ENCODE measurements around the gene RPS15A. TPM values are rescaled to one million over a fixed set of nuclear protein-coding genes. Genes with fewer than 3 reads are reported as not detected.

RPS15A gene
- total RNA-seq, 1 donor from 2014 or later, result 3,107 TPM

DNA sequence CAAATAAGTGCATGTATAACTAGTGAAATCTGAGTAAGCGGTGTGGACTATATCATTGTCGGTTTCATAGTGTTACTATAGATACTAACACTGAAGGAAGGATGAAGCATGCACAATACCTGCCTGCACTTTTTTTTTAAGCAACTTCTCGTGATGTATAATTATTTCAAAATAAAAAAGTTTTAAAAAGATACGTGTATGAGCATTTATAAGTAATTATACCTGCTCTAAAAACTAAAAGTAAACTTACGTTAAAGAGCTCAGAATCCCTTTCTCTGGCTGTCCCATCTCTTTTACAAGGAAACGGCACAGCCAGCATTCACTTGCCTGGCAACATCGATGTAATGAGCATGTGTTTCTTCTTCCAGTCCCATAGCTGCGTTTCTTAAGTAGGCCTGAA lies 42.5 kb upstream of the RPS15A start:
- TF ChIP-seq, protein P1, sequence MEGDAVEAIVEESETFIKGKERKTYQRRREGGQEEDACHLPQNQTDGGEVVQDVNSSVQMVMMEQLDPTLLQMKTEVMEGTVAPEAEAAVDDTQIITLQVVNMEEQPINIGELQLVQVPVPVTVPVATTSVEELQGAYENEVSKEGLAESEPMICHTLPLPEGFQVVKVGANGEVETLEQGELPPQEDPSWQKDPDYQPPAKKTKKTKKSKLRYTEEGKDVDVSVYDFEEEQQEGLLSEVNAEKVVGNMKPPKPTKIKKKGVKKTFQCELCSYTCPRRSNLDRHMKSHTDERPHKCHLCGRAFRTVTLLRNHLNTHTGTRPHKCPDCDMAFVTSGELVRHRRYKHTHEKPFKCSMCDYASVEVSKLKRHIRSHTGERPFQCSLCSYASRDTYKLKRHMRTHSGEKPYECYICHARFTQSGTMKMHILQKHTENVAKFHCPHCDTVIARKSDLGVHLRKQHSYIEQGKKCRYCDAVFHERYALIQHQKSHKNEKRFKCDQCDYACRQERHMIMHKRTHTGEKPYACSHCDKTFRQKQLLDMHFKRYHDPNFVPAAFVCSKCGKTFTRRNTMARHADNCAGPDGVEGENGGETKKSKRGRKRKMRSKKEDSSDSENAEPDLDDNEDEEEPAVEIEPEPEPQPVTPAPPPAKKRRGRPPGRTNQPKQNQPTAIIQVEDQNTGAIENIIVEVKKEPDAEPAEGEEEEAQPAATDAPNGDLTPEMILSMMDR (IDR thresholded peaks at IDR 0.05; ENCODE audit: insufficient read depth, low read length, poor library complexity, severe bottlenecking), result no peak
- no peaks in the 10 kb centered on the region for H3K36me3 ChIP-seq (ENCODE audit: control insufficient read depth, insufficient read depth, low read length)

DNA sequence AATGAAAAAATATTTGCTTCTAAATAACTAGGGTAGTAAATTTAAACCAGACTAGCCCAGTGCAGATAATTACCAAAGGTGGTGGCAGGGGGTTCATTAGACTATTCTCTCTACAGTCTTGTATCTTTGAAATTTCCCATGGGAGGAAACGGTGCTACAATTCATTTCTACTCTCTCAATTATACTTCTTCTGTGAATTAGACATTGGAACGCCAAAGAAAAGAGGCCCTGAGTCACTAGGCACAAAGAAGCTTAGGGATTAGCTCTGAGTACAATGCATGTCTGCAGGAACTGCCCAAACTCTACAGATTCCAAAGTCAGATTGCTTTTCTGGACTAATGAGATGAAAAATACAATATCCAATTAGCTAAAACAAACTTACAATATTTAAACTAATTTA lies 41.9 kb upstream of the RPS15A start:
- TF ChIP-seq, protein P1 (IDR thresholded peaks at IDR 0.05; ENCODE audit: insufficient read depth, low read length, poor library complexity, severe bottlenecking), result no peak
- Histone ChIP-seq H3K4me3 (ENCODE audit: low read depth, low read length) (no peak overlapping the region), H3K27me3 (ENCODE audit: control insufficient read depth, insufficient read depth, low read length) (no peaks in the 10 kb centered on the region), H3K36me3 (ENCODE audit: control insufficient read depth, insufficient read depth, low read length) (no peaks in the 10 kb centered on the region)
- no peak for DNase-seq (ENCODE audit: low read depth)

More for the DNA sequence above, 42.5 kb upstream of the RPS15A start:
- no peaks in the 10 kb centered on the region for H3K27me3 ChIP-seq (ENCODE audit: control insufficient read depth, insufficient read depth, low read length)
- no peak for DNase-seq (ENCODE audit: low read depth)
- no peak overlapping the region for H3K4me3 ChIP-seq (ENCODE audit: low read depth, low read length)

DNA sequence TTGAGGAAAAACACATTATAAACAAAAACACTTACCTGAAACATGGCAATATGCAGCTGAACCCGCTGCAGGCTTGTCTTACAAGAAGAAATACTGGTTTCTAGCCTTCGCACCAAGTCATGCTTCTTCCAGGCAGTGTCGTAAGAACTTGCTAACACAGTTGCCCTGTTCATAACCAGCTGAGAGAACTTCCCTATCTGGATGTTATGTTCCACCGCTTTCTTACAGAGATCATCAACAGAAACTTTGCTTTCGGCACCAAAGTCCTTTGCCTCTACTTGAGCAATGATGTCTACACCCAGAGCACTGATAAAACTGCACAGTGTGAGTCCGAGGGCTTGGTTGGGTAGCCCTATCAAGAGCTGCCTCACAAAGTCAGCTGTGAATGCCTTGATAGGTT lies 39.1 kb upstream of the RPS15A start:
- no peak for DNase-seq (ENCODE audit: low read depth)
- TF ChIP-seq, protein P1 (IDR thresholded peaks at IDR 0.05; ENCODE audit: insufficient read depth, low read length, poor library complexity, severe bottlenecking), result no peak
- H3K36me3 ChIP-seq (ENCODE audit: control insufficient read depth, insufficient read depth, low read length), result no peaks in the 10 kb centered on the region
- no peak overlapping the region for H3K4me3 ChIP-seq (ENCODE audit: low read depth, low read length)
- no peaks in the 10 kb centered on the region for H3K27me3 ChIP-seq (ENCODE audit: control insufficient read depth, insufficient read depth, low read length)

DNA sequence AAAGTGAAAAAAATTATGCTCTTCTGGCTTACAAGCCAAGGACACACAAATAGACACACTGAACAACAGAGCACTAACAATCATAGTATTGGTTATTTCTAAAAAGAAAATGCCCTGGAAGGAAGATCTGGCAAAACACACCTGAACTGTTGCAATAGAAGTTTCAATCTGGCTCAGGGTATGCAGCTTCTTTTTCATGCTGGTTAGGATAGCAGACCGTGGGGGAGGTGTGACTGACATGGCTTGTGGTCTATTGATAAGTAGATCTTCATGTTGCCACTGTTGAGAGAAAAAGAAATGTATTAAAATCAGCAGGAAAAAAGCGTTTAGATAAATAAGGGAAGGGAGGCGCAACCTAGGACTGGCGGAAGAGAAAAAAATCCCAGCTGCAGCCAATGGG lies 37.8 kb upstream of the RPS15A start:
- no peaks in the 10 kb centered on the region for H3K27me3 ChIP-seq (ENCODE audit: control insufficient read depth, insufficient read depth, low read length)
- TF ChIP-seq, protein P1 (IDR thresholded peaks at IDR 0.05; ENCODE audit: insufficient read depth, low read length, poor library complexity, severe bottlenecking), result no peak
- no peaks in the 10 kb centered on the region for H3K36me3 ChIP-seq (ENCODE audit: control insufficient read depth, insufficient read depth, low read length)
- no peak overlapping the region for H3K4me3 ChIP-seq (ENCODE audit: low read depth, low read length)
- no peak for DNase-seq (ENCODE audit: low read depth)

DNA sequence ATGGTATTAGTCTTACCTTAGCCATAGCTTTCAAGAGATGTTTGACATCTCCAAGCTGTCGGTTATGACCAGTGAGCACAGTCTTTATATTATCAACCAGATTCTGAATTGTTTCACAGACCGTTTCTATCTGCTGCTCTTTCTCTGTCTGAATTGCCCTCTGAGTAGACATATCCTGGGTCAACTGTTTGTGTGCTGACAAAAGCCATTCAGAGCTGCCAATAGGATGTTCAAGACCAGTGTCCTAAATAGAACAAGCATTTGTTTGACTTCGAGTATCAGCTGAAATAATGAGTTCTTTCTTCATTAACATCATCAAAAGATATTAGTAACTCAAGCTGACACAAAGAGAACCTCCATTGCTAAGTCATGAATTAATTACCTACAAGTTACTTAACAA lies 26.2 kb upstream of the RPS15A start:
- Histone ChIP-seq H3K27me3 (ENCODE audit: control insufficient read depth, insufficient read depth, low read length) (no peaks in the 10 kb centered on the region), H3K4me3 (ENCODE audit: low read depth, low read length) (no peak overlapping the region), H3K36me3 (ENCODE audit: control insufficient read depth, insufficient read depth, low read length) (peaks cover 3% of the 10 kb centered on the region)
- TF ChIP-seq, protein P1 (IDR thresholded peaks at IDR 0.05; ENCODE audit: insufficient read depth, low read length, poor library complexity, severe bottlenecking), result no peak
- no peak for DNase-seq (ENCODE audit: low read depth)

DNA sequence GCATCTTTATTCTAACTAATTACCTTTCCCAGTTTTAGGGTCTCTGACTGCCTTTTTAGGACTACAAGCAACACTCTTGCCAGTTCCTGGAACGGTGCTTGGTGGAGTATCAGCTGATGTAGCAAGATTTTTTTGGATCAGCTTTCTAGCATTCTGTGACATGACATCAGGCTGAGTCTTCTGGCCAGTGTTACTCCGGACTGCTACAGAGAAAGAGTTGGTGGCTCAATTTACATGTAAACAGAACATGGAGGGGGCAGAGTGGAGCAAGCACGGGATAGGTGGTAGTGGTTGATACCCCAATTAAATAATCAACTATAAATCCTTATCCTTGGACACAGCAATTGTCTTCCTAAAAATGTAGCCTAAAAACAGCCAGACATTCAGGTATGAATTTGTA lies 21.8 kb upstream of the RPS15A start:
- DNase-seq (ENCODE audit: low read depth), result no peak
- no peak overlapping the region for H3K4me3 ChIP-seq (ENCODE audit: low read depth, low read length)
- no peaks in the 10 kb centered on the region for H3K36me3 ChIP-seq (ENCODE audit: control insufficient read depth, insufficient read depth, low read length)
- no peaks in the 10 kb centered on the region for H3K27me3 ChIP-seq (ENCODE audit: control insufficient read depth, insufficient read depth, low read length)
- TF ChIP-seq, protein P1 (IDR thresholded peaks at IDR 0.05; ENCODE audit: insufficient read depth, low read length, poor library complexity, severe bottlenecking), result no peak

Measured in kidney epithelial cell (primary cell).